HG02610 (cell line): ENCODE results near the gene PGD.
"Not testable (repeated sequence)": the region's sequence is repeated elsewhere in the genome, so short reads cannot be mapped to it uniquely, and the experiment has no call there.

Experiments
- ATAC-seq: cut with Tn5 transposase; IDR thresholded peaks from one replicate; pipeline ENCODE4 v1.9.1; 2021; ENCODE audit warnings: mild to moderate bottlenecking, moderate library complexity; ENCODE audit not compliant: unreplicated experiment

Gene PGD

DNA sequence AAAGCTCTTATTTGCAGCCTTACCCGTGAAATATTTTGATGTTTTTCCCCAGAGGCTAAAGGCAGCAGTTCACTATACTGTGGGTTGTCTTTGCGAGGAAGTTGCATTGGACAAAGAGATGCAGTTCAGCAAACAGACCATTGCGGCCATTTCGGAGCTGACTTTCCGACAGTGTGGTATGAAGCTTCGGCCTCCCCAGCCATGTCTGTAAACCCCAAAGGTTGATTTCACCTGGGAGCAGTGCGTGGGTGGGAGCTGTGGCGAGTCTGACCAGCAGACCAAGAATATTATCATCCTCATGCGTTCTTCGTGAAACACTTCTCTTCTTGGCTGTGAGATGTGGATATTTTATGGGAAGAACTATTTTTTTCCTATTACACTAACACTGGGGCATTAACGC lies 34.9 kb downstream of the PGD start:
- ATAC-seq = no peak

DNA sequence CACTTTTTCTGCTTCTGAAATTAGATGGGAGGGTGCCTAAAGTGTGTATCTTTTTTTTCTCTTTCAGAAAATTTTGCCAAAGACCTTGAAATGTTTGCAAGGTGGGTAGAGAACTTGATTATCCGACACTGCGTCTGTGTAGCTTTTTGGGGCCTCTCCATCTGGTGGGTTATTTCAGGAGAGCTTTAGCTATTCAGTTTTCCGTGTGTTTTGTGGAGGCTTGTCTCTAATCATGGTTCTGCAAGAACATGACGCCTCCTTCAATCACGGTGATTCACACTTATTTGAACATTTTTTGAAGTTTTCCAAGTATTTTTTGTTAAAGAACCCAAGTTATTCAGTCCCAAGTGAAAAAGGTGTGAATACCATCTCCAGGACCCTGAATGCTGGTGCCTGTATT lies 35.7 kb downstream of the PGD start:
- no peak for ATAC-seq

DNA sequence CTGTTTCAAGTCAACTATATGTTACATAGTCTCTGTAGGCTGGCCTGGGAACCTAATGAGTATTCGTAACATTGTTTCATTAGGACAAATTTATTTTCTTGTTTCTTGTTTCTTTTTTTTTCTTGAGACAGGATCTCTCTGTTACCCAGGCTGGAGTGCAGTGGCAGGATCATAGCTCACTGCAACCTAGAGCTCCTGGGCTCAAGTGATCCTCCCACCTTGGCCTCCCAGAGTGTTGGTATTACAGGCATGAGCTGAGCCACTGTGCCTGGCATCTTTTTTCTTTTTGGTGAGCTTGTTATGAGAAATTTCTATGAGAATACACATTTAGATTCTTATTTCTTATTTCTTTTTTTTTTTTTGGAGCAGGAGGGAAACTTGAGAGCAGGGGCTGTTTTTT lies 38.2 kb downstream of the PGD start:
- ATAC-seq = no peak

DNA sequence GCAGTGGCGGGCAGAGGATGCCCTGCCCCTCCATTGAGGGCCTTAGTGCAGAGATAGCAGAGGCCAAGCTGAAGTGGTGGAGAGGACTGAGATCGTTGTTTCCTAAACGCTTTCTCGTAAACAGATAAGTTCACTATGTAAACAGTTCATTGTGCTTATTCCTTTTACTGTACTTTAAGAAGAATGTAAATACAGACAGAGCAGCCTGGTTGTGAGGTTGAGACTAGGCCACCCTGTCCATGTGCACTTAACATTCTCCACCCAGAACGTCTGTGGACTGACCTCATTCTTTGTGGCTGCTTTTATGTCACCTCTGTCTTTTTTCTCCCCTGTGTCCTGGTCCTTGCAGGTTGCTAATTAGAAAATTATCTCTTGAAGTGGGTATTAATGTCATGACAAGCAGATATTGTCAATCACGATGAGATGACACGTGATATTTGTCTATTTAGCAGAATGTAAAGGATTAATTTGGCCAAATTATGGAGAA lies 39.9 kb downstream of the PGD start:
- ATAC-seq = no peak

DNA sequence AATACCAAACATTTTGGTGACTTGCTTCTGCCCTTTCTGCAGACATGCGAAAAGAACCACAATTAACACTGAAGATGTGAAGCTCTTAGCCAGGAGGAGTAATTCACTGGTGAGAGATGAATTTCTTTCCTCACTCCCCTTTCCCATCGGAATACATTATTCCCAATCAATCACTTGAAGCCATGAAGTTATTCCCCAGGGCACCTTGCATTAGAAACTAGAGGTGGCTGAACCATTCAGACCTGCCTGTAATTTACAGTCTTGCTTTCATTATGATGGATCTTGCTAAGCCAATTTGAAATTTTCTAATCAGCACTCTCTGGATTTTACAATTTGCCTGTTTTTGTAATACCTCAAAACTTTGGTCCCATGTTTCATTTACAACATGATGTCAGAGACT lies 41.4 kb downstream of the PGD start:
- no peak for ATAC-seq

DNA sequence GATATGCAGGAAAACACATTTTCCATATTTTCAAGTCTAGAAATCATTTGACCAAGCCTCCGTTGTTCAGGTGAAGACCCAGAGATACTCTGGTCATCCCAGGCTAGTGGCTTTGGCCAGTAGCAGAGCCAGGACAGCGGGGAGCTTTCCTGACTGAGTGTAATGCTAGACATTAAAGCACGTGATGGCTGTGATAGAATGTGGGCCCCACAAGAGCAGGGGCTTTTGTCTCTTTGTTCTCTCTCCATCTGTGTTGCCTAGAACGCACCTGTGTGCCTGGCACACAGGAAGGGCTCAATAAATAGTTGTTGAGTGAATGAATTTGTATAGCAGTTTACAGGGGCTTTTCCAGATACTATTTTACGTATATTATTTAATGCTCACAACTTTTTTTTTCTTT lies 41.9 kb downstream of the PGD start:
- no peak for ATAC-seq

DNA sequence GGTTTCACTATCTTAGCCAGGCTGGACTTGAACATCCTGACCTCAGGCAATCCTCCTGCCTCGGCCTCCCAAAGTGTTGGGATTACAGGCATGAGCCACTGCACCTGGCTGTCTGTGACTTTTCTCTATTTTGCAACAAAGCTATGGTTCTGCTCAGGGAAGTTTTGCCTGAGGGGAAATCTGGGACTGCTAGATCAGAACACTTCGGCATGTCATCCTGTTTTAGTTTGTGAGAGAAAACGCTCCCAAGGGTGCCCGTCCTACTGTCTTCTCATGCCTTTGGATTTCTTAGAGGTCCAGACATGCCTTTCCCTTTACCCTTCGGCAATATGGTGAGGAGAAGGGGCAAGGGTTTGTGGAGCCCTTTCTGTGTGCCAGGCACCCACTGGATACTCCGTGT lies 45.4 kb downstream of the PGD start:
- no peak for ATAC-seq

DNA sequence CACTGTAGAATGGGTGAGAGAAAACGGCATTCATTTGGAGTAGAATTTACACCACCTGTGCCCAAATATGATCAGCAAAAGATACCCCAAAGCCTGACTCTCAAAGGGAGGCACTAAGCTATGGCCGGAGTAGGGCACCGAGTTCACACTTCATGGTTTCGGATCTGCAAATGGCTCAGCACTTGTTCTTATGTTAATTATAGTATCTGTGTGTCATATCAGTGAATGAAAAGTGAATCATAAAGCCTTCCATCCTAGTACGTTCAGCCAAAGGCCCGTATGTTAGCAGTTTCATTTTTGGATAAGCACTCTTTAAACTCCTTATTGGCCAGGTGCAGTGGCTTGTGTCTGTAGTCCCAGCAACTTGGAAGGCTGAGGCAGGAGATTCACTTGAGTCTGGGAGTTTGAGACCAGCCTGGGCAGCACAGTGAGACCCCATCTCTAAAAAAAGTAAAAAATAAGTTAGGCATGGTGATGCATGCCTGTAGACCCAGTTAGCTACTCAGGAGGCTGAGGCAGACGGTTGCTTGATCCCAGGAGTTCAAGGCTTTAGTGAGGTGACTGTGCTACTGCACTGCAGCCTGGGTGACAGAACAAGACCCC lies 46.0 kb downstream of the PGD start:
- no peak for ATAC-seq

DNA sequence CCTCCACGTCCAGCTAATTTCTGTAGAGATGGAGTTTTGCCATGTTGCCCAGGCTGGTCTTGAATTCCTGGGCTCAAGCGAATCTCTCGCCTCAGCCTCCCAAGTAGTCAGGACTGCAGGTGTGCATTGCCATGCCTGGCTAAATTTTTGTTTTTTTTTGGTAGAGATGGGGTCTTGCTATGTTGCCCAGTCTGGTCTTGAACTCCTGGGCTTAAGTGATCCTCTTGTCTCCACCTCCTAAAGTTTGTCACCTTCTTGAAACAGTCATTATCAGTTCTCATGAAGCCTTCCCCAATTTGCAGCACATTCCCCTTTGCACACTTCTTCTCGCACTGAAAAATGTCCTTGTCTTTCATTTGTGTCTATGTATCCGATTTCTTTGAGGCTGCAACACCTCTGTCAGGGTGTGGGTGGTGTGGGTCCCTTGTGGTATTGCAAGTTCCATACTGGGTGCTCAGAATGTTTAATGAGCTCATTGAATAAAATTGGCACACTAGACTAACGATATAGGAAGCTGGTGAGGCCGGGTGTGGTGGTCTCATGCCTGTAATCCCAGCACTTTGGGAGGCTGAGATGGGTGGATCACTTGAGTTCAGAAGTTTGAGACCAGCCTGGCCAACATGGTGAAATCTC lies 48.0 kb downstream of the PGD start:
- no peak for ATAC-seq

DNA sequence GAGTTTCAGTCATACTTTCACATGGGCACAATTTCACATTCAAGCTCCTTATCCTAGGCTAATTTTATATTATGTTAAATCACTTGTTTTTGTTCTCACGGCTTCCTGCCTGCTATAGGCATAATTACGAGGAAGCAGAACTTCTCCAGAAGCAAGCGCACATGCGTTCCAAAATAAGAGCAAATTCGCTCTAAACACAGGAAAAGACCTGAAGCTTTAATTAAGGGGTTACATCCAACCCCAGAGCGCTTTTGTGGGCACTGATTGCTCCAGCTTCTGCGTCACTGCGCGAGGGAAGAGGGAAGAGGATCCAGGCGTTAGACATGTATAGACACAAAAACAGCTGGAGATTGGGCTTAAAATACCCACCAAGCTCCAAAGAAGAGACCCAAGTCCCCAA lies 50.9 kb downstream of the PGD start, which contains the start of gene CORT:
Gene CORT, plus strand, starts transcription at position 281 of the 400 bp plus-strand sequence. CDS start 193 bp downstream, outside the sequence.
- no peak for ATAC-seq

DNA sequence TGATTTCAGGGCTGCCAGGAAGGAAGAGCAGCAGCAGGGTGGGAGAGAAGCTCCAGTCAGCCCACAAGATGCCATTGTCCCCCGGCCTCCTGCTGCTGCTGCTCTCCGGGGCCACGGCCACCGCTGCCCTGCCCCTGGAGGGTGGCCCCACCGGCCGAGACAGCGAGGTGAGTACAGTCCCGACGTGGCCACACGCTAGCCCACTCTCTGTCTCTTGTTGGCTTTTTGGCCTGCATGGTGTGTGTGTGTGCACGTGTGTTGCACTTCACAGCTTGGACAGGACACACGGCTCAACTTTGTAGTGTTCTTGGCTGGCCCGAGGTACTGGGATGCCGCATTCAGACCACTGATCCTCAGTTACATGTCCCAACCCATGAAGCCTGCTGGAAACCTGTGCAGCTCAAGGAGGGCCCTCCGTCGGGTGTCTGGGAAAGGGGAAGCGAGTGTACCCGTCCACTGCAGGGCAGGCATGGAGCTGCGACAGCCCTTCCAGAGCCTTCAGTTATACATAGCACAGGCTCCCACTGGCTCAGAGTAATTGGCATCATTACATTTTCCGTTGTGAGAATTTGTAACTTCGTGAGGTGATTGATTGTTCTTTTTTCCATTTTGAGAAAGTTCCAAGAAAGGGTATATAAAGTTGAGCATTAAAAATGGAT lies 51.4 kb downstream of the PGD start:
- no peak for ATAC-seq

DNA sequence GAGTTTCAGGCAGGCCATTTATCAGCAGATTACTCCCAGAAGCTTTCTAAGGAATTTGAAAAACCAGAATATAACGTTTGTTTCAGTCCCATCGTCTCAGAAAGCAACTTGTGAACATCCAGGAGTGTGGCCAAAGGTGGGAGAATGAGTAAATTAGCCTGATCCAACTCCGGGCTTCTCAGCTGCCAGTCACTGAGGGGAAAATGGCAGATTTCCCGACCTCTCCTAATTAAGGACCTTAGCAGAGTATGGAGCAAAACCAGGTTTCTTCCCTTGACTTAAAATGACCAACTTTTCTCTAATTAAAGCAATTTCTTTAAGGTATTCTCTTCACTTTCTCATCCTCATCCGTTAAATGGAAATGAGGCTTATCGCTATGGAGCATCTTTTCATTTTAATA lies 52.0 kb downstream of the PGD start:
- no peak for ATAC-seq

DNA sequence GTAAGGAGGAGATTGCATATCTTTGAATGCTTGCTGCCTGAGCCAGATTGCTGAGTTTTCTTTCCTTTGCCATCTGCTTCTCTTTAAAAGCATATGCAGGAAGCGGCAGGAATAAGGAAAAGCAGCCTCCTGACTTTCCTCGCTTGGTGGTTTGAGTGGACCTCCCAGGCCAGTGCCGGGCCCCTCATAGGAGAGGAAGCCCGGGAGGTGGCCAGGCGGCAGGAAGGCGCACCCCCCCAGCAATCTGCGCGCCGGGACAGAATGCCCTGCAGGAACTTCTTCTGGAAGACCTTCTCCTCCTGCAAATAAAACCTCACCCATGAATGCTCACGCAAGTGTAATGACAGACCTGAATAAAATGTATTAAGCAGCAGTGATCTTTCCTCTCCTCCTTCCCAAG lies 52.4 kb downstream of the PGD start:
- ATAC-seq = no peak

DNA sequence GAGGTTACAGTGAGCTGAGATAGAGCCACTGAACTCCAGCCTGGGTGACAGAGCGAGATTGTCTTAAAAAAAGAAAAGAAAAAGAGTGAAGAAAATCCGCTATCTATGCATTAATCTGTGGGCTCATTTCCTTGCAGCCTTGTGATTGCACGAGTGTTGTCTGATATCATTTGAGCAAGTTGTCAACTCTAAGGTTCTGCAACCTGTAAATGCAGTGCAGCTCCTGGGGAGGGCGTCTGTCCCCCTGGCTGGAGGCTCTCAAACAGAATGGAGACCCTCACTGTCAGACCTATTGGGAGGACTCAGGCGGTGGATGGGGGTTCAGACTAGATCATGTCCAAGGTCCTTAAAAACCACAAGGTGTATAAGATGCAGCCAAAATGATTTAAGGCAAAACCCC lies 57.2 kb downstream of the PGD start:
- ATAC-seq = no peak

DNA sequence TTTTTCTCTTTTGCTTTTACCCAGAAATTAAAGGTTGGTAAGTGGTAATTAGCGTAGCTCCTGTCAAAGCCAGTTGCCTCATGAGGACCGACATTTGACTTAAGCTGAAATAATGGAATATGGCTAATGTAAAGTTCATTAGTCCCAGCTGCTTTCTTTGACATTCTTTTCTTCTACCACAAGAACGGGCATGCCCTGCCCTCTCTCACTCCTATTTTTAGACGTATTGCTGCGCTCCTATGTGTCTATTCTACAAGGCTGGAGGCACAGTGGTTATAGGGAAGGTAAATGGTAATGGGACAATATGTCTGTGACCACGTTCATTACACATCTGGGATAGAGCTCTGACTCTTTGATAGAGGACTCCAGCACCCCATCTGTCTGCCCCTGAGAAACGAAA lies 57.8 kb downstream of the PGD start:
- no peak for ATAC-seq

DNA sequence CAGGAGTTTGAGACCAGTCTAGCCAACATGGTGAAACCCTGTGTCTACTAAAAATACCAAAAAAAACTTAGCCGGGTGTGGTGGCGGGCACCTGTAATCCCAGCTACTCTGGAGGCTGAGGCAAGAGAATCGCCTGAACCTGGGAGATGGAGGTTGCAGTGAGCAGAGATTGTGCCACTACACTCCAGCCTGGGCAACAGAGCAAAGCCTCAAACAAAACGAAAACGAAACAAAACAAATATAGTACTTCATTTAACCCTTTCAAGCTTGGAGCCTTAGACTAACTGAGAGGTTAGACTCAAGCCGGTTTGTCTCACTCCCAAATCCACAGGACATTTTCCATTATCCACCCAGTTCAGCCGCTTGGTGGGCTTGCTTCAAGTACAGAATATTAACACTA lies 58.6 kb downstream of the PGD start:
- ATAC-seq = not testable (repeated sequence)

DNA sequence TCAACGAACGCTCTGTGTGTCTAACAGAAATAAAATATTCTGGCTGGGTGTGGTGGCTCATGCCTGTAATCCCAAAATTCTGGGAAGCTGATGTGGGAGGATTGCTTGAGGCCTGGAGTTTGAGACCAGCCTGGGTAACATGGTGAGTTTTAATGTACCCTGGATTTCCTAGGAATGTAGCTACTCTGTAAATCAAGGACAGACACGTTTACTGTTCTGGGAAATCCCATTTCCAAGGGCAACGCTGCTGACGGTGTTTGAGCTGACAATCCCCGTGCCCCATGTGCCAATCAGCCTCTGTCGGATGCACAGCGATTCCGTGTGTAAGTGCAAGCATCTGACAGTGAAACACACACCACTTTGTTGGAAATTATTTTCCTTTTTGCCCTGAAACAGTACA lies 59.0 kb downstream of the PGD start:
- ATAC-seq = no peak

DNA sequence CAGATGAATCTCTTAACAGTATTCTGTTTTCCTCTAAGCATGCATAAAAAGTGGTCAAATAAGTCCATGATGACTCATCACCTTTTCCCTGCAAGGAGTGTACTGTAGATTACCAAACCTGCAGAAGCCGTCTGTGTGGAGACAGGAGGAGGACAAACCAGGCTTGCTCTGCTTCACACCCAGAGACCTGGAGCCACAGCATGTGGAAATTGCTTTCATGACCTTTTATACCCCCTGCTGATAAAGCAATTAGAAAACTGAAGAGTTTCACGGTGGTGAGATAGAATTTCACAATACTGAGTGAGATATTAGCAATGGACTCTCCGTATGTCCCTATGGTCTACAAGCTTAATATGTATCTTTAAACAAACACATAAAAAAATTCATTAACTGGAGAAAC lies 60.3 kb downstream of the PGD start:
- ATAC-seq = no peak

DNA sequence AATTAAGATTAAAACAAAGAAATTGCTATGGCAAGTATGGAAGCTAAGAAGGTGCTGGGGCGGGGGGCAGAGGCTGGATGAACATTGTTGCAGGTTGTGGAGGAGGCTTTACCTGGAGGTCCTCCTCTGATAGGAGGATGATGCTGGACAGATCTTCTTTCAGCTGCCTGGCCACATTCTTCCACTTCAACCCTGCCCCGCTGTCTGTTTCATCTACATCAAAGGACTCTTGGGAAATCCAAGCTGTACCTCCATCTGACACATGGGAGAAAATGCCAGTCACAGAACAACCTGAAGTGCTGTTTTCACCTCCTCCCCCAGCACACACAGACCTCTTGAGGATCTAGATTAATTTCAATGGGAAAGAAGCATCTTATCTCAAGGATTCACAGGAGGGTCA lies 68.2 kb downstream of the PGD start:
- no peak for ATAC-seq

DNA sequence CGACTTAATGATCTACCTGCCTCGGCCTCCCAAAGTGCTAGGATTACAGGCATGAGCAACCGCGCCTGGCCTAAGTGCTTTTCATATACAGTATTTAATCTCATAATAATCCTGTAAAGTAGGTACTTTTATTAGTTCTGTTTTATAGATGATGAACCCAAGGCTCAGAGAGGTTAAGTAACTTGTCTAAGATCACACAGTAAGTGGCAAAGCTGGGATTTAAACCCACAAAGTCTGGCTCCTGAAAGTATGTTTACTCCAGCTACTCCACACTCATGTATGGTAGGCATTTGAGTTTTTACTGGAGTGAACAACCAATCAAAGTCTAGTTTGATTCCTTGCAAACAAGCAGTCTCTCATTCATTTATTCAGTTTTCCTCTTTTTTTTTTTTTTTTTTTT lies 71.2 kb downstream of the PGD start:
- no peak for ATAC-seq
